Prostate gland (tissue), 2 donors: Measurements from ENCODE around the gene HAUS8. TPM values are rescaled to one million over a fixed set of nuclear protein-coding genes. Genes with fewer than 3 reads are reported as not detected.

ENCODE experiments used
- DNase-seq: peaks from one replicate; pipeline ENCODE4 v3.0.0-alpha.2; 2019; ENCODE audit warnings: low spot score
- H3K27ac ChIP-seq, 2 donors: fragments of 200-600 bp; sonication (generic); 2 replicates each; pipeline ENCODE4 v1.5.1; 2017 to 2019
- H3K27me3 ChIP-seq: fragments of 200-600 bp; sonication (generic); replicated peaks from 2 replicates; pipeline ENCODE4 v1.5.1; 2019; ENCODE audit not compliant: insufficient read depth
- H3K36me3 ChIP-seq, 2 donors: fragments of 200-600 bp; sonication (generic); 1 replicate in 1 of 2; 2 replicates in 1 of 2; pipeline versions ENCODE4 v1.5.1 to v1.8.1; 2017 to 2019
- H3K4me1 ChIP-seq: fragments of 200-600 bp; sonication (generic); replicated peaks from 2 replicates; pipeline ENCODE4 v1.5.1; 2019
- H3K4me3 ChIP-seq, 2 donors: fragments of 200-600 bp; sonication (generic); 2 replicates each; pipeline ENCODE4 v1.5.1; 2017 to 2019
- H3K9me3 ChIP-seq: fragments of 200-600 bp; sonication (generic); 2 replicates; pipeline ENCODE4 v1.5.1; 2017
- CTCF ChIP-seq, 4 experiments: fragments of 200-600 bp in 2 of 4; fragments of 450-650 bp in 2 of 4; sonication (generic) in 2 of 4; IDR thresholded peaks; 1 replicate in 3 of 4; 2 replicates in 1 of 4; pipeline ENCODE4 v1.5.1; 2016 to 2019; ENCODE audit warnings: antibody characterized with exemption in 4 of 4, mild to moderate bottlenecking in 2 of 4, moderate library complexity in 2 of 4
- POLR2A ChIP-seq: fragments of 450-650 bp; IDR thresholded peaks from one replicate; pipeline ENCODE4 v1.6.1; 2016; ENCODE audit warnings: antibody characterized with exemption, mild to moderate bottlenecking
- POLR2AphosphoS5 ChIP-seq: sonication (generic); formaldehyde crosslinking; IDR thresholded peaks from one replicate; pipeline ENCODE4 v1.6.1; 2017; ENCODE audit warnings: antibody characterized with exemption
- WGBS: methylation state at CpG from one replicate; pipeline ENCODE4 v1.1.5; 2018; 5-methylcytosine and 5-hydroxymethylcytosine counted together
- intact Hi-C: fragments of 100-400 bp; cut with DNase I; formaldehyde crosslinking; loops from one replicate; pipeline ENCODE4 v1.14.2; 2022
- total RNA-seq, 2 donors: library from RNA; depleted of rRNA; stranded (reverse); fragments of >200 nt; gene quantifications; one replicate each; pipeline ENCODE4 v1.1.0, GENCODE V29; 2016

Gene HAUS8
- total RNA-seq, 2 donors from 2014 or later, result 6.5 to 15.3 TPM

- WGBS, result 84% methylated on average over 14 of the region's 14 CpGs
- intact Hi-C loops, result no loop called here
- Histone ChIP-seq H3K27ac (no peak overlapping the region), H3K4me1 (no peaks in the 10 kb centered on the region), H3K9me3 (no peaks in the 10 kb centered on the region), H3K27me3 (no peaks in the 10 kb centered on the region), H3K36me3 (no peaks in the 10 kb centered on the region), H3K4me3 (no peak overlapping the region)
- DNase-seq, result no peak
- TF ChIP-seq POLR2A (no peak), POLR2AphosphoS5 (no peak), CTCF (IDR thresholded peaks at IDR 0.05) (no peak)
Observed at GRCh38 chr19:17116996-17117702, 41.9 kb upstream of the HAUS8 start.

- Histone ChIP-seq H3K4me3 (peak overlapping the region in 1 of 2 donors; percentile 7), H3K4me1 (no peaks in the 10 kb centered on the region), H3K36me3 (no peaks in the 10 kb centered on the region), H3K27ac (peak overlapping the region; percentile 76 to 77), H3K27me3 (no peaks in the 10 kb centered on the region), H3K9me3 (no peaks in the 10 kb centered on the region)
- intact Hi-C loops, result no loop called here
- 35% methylated on average over 12 of the region's 12 CpGs for WGBS
- TF ChIP-seq POLR2A, result no peak
- TF ChIP-seq POLR2AphosphoS5, result peak; percentile 89
- DNase-seq, result peak; percentile 83
Observed at GRCh38 chr19:17114414-17114831, 39.2 kb upstream of the HAUS8 start.

- DNase-seq, result no peak
- TF ChIP-seq POLR2AphosphoS5, result no peak
- no peak for TF ChIP-seq CTCF (IDR thresholded peaks at IDR 0.05)
- no peak for TF ChIP-seq POLR2A
- H3K4me1 ChIP-seq, result peaks cover 6% of the 10 kb centered on the region
- H3K9me3 ChIP-seq, result no peaks in the 10 kb centered on the region
- intact Hi-C loops, result no loop called here
- no peaks in the 10 kb centered on the region for H3K36me3 ChIP-seq
- H3K4me3 ChIP-seq, result no peak overlapping the region
- H3K27me3 ChIP-seq, result no peaks in the 10 kb centered on the region
- peak overlapping the region; percentile 76 to 77 for H3K27ac ChIP-seq
- WGBS, result 88% methylated on average over 17 of the region's 17 CpGs
Observed at GRCh38 chr19:17113127-17113785, 38.0 kb upstream of the HAUS8 start.

DNA sequence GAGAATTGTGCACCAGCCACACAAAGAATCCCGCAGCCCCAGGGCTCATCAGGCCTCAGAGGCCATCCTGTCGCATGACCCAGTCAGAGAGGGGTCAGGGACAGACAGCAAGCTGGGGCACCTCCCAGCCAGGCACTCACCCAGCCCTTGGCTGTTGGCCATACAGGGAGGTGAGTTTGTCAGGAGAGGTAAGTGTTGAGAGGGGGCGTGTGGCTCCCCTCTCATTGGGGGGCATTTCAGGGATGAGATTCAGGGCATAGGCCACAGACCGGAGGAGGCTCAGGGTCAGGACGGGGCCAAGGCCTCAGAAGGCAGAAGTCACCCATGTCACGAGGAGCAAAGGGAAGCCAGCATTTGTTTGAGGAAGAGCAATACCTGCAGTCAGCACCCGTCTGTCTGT, 37.4 kb upstream of the HAUS8 start:
- Histone ChIP-seq H3K36me3 (no peaks in the 10 kb centered on the region), H3K27ac (no peak overlapping the region), H3K4me3 (no peak overlapping the region), H3K27me3 (no peaks in the 10 kb centered on the region), H3K9me3 (no peaks in the 10 kb centered on the region), H3K4me1 (peaks cover 10% of the 10 kb centered on the region)
- DNase-seq, result no peak
- intact Hi-C loops, result no loop called here
- TF ChIP-seq POLR2AphosphoS5, result no peak
- no peak for TF ChIP-seq CTCF (IDR thresholded peaks at IDR 0.05)
- WGBS, result 81% methylated on average over 7 of the region's 7 CpGs

DNA sequence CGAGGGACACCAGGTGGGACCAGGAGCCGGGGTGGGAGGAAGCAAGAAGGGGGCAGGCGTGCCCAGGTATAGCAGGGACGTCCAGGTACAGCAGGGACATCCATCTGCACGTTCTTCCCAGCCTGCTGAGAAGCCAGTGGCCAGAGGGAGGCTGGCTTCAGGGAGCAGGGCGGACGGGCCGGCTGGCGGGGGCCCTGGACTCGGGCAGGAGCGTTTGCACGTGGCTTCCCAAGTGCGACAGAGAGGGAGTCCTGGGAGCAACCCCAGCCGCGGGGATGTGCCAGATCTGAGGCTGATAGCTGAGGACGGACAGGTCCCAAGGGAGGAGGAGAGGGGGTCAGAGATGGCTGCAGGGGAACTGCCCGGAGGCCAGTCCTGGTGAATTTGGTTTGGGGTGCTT, 37.0 kb upstream of the HAUS8 start:
- H3K4me1 ChIP-seq, result peaks cover 13% of the 10 kb centered on the region
- intact Hi-C loops, result no loop called here

More for the DNA sequence above, 37.0 kb upstream of the HAUS8 start:
- WGBS, result 74% methylated on average over 17 of the region's 17 CpGs
- no peaks in the 10 kb centered on the region for H3K9me3 ChIP-seq
- no peak for DNase-seq
- no peak overlapping the region for H3K27ac ChIP-seq
- no peaks in the 10 kb centered on the region for H3K27me3 ChIP-seq
- TF ChIP-seq POLR2A (no peak), POLR2AphosphoS5 (no peak), CTCF (IDR thresholded peaks at IDR 0.05) (no peak)
- no peaks in the 10 kb centered on the region for H3K36me3 ChIP-seq
- no peak overlapping the region for H3K4me3 ChIP-seq
